Osteoblast (primary cell): Measurements from ENCODE around the gene SLC25A44. TPM values are rescaled to one million over a fixed set of nuclear protein-coding genes. Genes with fewer than 3 reads are reported as not detected.

Experiments used
- DNase-seq: peaks from one replicate; pipeline ENCODE4 v3.0.0; 2011; ENCODE audit warnings: low spot score, mixed read lengths; ENCODE audit not compliant: insufficient read length; ENCODE audit errors: missing footprints
- H2AFZ ChIP-seq: 2 replicates; pipeline ENCODE4 v1.6.0; 2011; ENCODE audit warnings: mild to moderate bottlenecking, low read length
- H3K27ac ChIP-seq: 2 replicates; pipeline ENCODE4 v1.5.1; 2011; ENCODE audit warnings: mild to moderate bottlenecking, low read depth, low read length, moderate library complexity
- H3K27me3 ChIP-seq: 2 replicates; pipeline ENCODE4 v1.6.0; 2012; ENCODE audit warnings: mild to moderate bottlenecking, control low read depth, inconsistent platforms, low read length, moderate library complexity; ENCODE audit not compliant: insufficient read depth
- H3K36me3 ChIP-seq: 2 replicates; pipeline ENCODE4 v1.5.1; 2011; ENCODE audit warnings: mild to moderate bottlenecking, low read length, control low read depth, moderate library complexity; ENCODE audit not compliant: insufficient read depth
- H3K4me1 ChIP-seq: 2 replicates; pipeline ENCODE4 v1.5.1; 2011; ENCODE audit warnings: mild to moderate bottlenecking, low read length, control low read depth, moderate library complexity; ENCODE audit not compliant: insufficient read depth
- H3K4me2 ChIP-seq: 2 replicates; pipeline ENCODE4 v1.6.0; 2011; ENCODE audit warnings: mild to moderate bottlenecking, low read length; ENCODE audit not compliant: insufficient read depth
- H3K4me3 ChIP-seq: fragments of 200-600 bp; sonication (generic); 3 replicates; pipeline ENCODE4 v1.5.1; 2012; ENCODE audit warnings: mild to moderate bottlenecking, low read length, inconsistent platforms; ENCODE audit not compliant: insufficient read depth
- H3K79me2 ChIP-seq: 2 replicates; pipeline ENCODE4 v1.6.0; 2012; ENCODE audit warnings: mild to moderate bottlenecking, low read length, control low read depth, inconsistent platforms; ENCODE audit not compliant: insufficient read depth
- H3K9me3 ChIP-seq: 2 replicates; pipeline ENCODE4 v1.5.1; 2011; ENCODE audit warnings: low read depth, low read length, control low read depth
- H4K20me1 ChIP-seq: 2 replicates; pipeline ENCODE4 v1.6.0; 2012; ENCODE audit warnings: mild to moderate bottlenecking, low read length, control low read depth; ENCODE audit not compliant: insufficient read depth
- CTCF ChIP-seq: IDR thresholded peaks from 2 replicates; pipeline ENCODE4 v1.5.1; 2011; ENCODE audit warnings: mild to moderate bottlenecking, low read depth, low read length, moderate library complexity; ENCODE audit errors: extremely low read depth
- total RNA-seq: library from RNA; depleted of rRNA; stranded (reverse); fragments of >200 nt; gene quantifications from 2 replicates; pipeline ENCODE4 v1.2.3, GENCODE V29; 2012

SLC25A44 gene
- total RNA-seq, 1 donor: 15.2 TPM

GRCh38 chr1:156247460-156248322 is 53.8 kb downstream of the SLC25A44 start, which contains the start of gene PAQR6:
Gene PAQR6 (minus strand): TSS chr1:156248056. CDS start chr1:156246731, 1,325 bp downstream.
- Histone ChIP-seq H3K4me3 (no peak within 1 kb of the TSS), H3K4me2 (no peak within 1 kb of the TSS), H3K27ac (no peak within 1 kb of the TSS), H4K20me1 (no peaks in the 10 kb centered on the region), H3K79me2 (no peaks in the 10 kb centered on the region), H2AFZ (no peak within 1 kb of the TSS), H3K27me3 (peaks cover 19% of the 10 kb centered on the region), H3K4me1 (peaks cover 6% of the 10 kb centered on the region), H3K9me3 (no peaks in the 10 kb centered on the region), H3K36me3 (peaks cover 29% of the 10 kb centered on the region)
- TF ChIP-seq CTCF: no peak
- peak; percentile 84 for DNase-seq

GRCh38 chr1:156248323-156248683 is 54.4 kb downstream of the SLC25A44 start:
- Histone ChIP-seq H3K4me3 (no peak overlapping the region), H3K4me1 (peaks cover under 1% of the 10 kb centered on the region), H2AFZ (no peak overlapping the region), H3K9me3 (no peaks in the 10 kb centered on the region), H3K36me3 (peaks cover 35% of the 10 kb centered on the region), H3K27ac (no peak overlapping the region), H4K20me1 (no peaks in the 10 kb centered on the region), H3K27me3 (peaks cover 19% of the 10 kb centered on the region), H3K4me2 (no peak overlapping the region), H3K79me2 (no peaks in the 10 kb centered on the region)
- no peak for TF ChIP-seq CTCF
- DNase-seq: peak; percentile 75

GRCh38 chr1:156249593-156249992 is 55.7 kb downstream of the SLC25A44 start:
- peaks cover 48% of the 10 kb centered on the region for H3K36me3 ChIP-seq
- H3K9me3 ChIP-seq: no peaks in the 10 kb centered on the region
- TF ChIP-seq CTCF: no peak
- no peak overlapping the region for H3K4me2 ChIP-seq
- no peak overlapping the region for H3K27ac ChIP-seq
- H3K27me3 ChIP-seq: peaks cover 19% of the 10 kb centered on the region
- no peaks in the 10 kb centered on the region for H3K4me1 ChIP-seq
- H2AFZ ChIP-seq: no peak overlapping the region
- no peak for DNase-seq
- H3K4me3 ChIP-seq: no peak overlapping the region
- H4K20me1 ChIP-seq: no peaks in the 10 kb centered on the region
- no peaks in the 10 kb centered on the region for H3K79me2 ChIP-seq

- Histone ChIP-seq H3K4me2 (no peak overlapping the region), H3K36me3 (peaks cover 62% of the 10 kb centered on the region), H3K4me3 (no peak overlapping the region), H3K4me1 (no peaks in the 10 kb centered on the region), H3K79me2 (no peaks in the 10 kb centered on the region), H2AFZ (no peak overlapping the region), H3K27ac (no peak overlapping the region), H3K9me3 (no peaks in the 10 kb centered on the region), H4K20me1 (no peaks in the 10 kb centered on the region), H3K27me3 (peaks cover 2% of the 10 kb centered on the region)
- DNase-seq: no peak
- no peak for TF ChIP-seq CTCF
Measured at GRCh38 chr1:156251527-156251926, 57.6 kb downstream of the SLC25A44 start.
